Measurements from ENCODE around the gene METTL26. TPM values are rescaled to one million over a fixed set of nuclear protein-coding genes. Genes with fewer than 3 reads are reported as not detected.
A peak's percentile ranks its signal among the peaks of the same experiment; 100 is the strongest.

METTL26 gene
- total and polyA plus RNA-seq, 2 of the 4 experiments (the other 2 are of a cell fraction): 46.8 to 128 TPM

GRCh38 chr16:625977-626765 is 9.9 kb downstream of the METTL26 start:
- intact Hi-C loops (cut with micrococcal nuclease) (no loop called here), dilution Hi-C loops (cut with HindIII; ENCODE audit: low sequenced_read_pairs, unreplicated experiment) (no loop called here), in situ Hi-C loops (cut with MboI; ENCODE audit: low sequenced_read_pairs) (no loop called here)
- H4K5ac ChIP-seq (ENCODE audit: low read depth, low read length): peak overlapping the region; percentile 57; the same call in 1 of the 2 replicates
- peaks cover 4% of the 10 kb centered on the region; the same call in 1 of the 2 replicates for H3K9me1 ChIP-seq (ENCODE audit: insufficient read depth, low read length)
- H3K18ac ChIP-seq (ENCODE audit: low read depth, low read length): peak overlapping the region; percentile 39; the same call in 1 of the 2 replicates
- peaks cover 9 to 48% of the 10 kb centered on the region in 2 experiments; a peak in 2 of 4 replicates for H3K79me1 ChIP-seq (ENCODE audit: low read depth in 1 of 2, low read length in 2 of 2)
- no peak overlapping the region for H3K4me3 ChIP-seq (ENCODE audit: insufficient read depth, low read depth, low read length)
- peak overlapping the region; percentile 82 for H2BK20ac ChIP-seq (ENCODE audit: low read depth, low read length)
- BruUV-seq (replicated peaks): no TSS peak
- no peak overlapping the region for H3K23ac ChIP-seq (ENCODE audit: low read depth, low read length)
- H3K56ac ChIP-seq (ENCODE audit: extremely low read depth, insufficient read depth, low read length): no peak overlapping the region
- no peaks in the 10 kb centered on the region for H3K9me3 ChIP-seq (ENCODE audit: control insufficient read depth, insufficient read depth, low read length)
- H2AK5ac ChIP-seq (ENCODE audit: low read depth, low read length): peak overlapping the region; percentile 92
- H3K14ac ChIP-seq (replicated peaks; ENCODE audit: low read depth, low read length): peak overlapping the region; percentile 77
- ATAC-seq (ENCODE audit: low read depth): no peak
- ChIA-PET CTCF (no interaction called here), POLR2A (ENCODE audit: unreplicated experiment) (no interaction called here)
- H3K9ac ChIP-seq (ENCODE audit: low read depth, low read length): no peak overlapping the region
- DNase-seq: no peak
- peak overlapping the region; percentile 85 for H2BK120ac ChIP-seq (ENCODE audit: low read depth, low read length)
- H3K4me1 ChIP-seq (ENCODE audit: control insufficient read depth, insufficient read depth, low read length): peaks cover 27% of the 10 kb centered on the region
- H2BK15ac ChIP-seq (ENCODE audit: low read depth, low read length): peak overlapping the region; percentile 85; the same call in 2 of the 3 replicates
- peak overlapping the region; percentile 75 for H3K27ac ChIP-seq (ENCODE audit: insufficient read depth, low read length)
- peak overlapping the region; percentile 76 for H2AFZ ChIP-seq (replicated peaks; ENCODE audit: low read length, poor library complexity)
- H3K27me3 ChIP-seq (ENCODE audit: control insufficient read depth, insufficient read depth, low read length): no peaks in the 10 kb centered on the region
- peak overlapping the region; percentile 97 for H2AK9ac ChIP-seq (replicated peaks; ENCODE audit: low read depth, low read length, poor library complexity)
- peak overlapping the region; percentile 70 for H4K91ac ChIP-seq (ENCODE audit: insufficient read depth, low read depth, low read length)
- H4K8ac ChIP-seq (ENCODE audit: low read depth in 2 of 2, low read length in 2 of 2): peak overlapping the region; percentile 43 to 78; a peak in 3 of 4 replicates
- no peak overlapping the region for H3K4me2 ChIP-seq (ENCODE audit: low read depth, low read length)
- 0 out of 2 replicates have a peak, but pooled peaks cover 8% of the 10 kb centered on the region for H4K20me1 ChIP-seq (ENCODE audit: insufficient read depth, low read length)
- H2BK5ac ChIP-seq (ENCODE audit: low read depth, low read length, poor library complexity, severe bottlenecking): peak overlapping the region; percentile 89
- H3K36me3 ChIP-seq (ENCODE audit: control insufficient read depth, insufficient read depth, low read length): peaks cover 7% of the 10 kb centered on the region; the same call in 1 of the 2 replicates
- 95% methylated on average over 24 of the region's 35 CpGs; no CpG with 5 or more reads in 1 of the 2 experiments for WGBS, 2 experiments (ENCODE audit: extremely low coverage in 2 of 2, insufficient read length in 1 of 2)
- H3K4ac ChIP-seq (ENCODE audit: low read depth, low read length): peak overlapping the region; percentile 68
- TF ChIP-seq CEBPB (IDR thresholded peaks at IDR 0.05; ENCODE audit: low read depth, low read length) (no peak), RCOR1 (IDR thresholded peaks at IDR 0.05; ENCODE audit: insufficient replicate concordance, low read length) (no peak), MXI1 (IDR thresholded peaks at IDR 0.05; ENCODE audit: borderline replicate concordance, low read depth, low read length) (no peak), BHLHE40 (IDR thresholded peaks at IDR 0.05; ENCODE audit: low read depth, low read length) (no peak), CTCF (conservative IDR thresholded peaks at IDR 0.05; ENCODE audit: low read depth, low read length) (no peak), NFE2L2 (IDR thresholded peaks at IDR 0.05; ENCODE audit: low read depth, low read length) (no peak), MAZ (IDR thresholded peaks at IDR 0.05; ENCODE audit: borderline replicate concordance, low read depth, low read length) (no peak), RFX5 (IDR thresholded peaks at IDR 0.05; ENCODE audit: low read depth, low read length) (no peak), USF2 (IDR thresholded peaks at IDR 0.05; ENCODE audit: low read depth, low read length) (no peak), SMC3 (IDR thresholded peaks at IDR 0.05; ENCODE audit: low read depth, low read length) (no peak), RAD21 (IDR thresholded peaks at IDR 0.05; ENCODE audit: low read length) (no peak), FOS (IDR thresholded peaks at IDR 0.05; ENCODE audit: low read depth, low read length) (no peak), POLR2A (IDR thresholded peaks at IDR 0.05; ENCODE audit: low read depth, low read length) (no peak)
- TF ChIP-seq, protein P1, sequence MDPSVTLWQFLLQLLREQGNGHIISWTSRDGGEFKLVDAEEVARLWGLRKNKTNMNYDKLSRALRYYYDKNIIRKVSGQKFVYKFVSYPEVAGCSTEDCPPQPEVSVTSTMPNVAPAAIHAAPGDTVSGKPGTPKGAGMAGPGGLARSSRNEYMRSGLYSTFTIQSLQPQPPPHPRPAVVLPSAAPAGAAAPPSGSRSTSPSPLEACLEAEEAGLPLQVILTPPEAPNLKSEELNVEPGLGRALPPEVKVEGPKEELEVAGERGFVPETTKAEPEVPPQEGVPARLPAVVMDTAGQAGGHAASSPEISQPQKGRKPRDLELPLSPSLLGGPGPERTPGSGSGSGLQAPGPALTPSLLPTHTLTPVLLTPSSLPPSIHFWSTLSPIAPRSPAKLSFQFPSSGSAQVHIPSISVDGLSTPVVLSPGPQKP (IDR thresholded peaks at IDR 0.05; ENCODE audit: borderline replicate concordance, low read depth, low read length): no peak

All from IMR-90 (cell line).